Lung (tissue), 12 donors: ENCODE data around the gene CAMK1. TPM values are rescaled to one million over a fixed set of nuclear protein-coding genes. Genes with fewer than 3 reads are reported as not detected.

Experiments used
- ATAC-seq: fragments of 200-7000 bp; cut with Tn5 transposase; one replicate; pipeline ENCODE4 v1.9.1; 2020; ENCODE audit warnings: moderate number of reproducible peaks; ENCODE audit not compliant: insufficient read depth, low FRiP score
- DNase-seq, 3 donors: peaks; one replicate each; pipeline ENCODE4 v3.0.0-alpha.2; 2013 to 2017
- H3K27ac ChIP-seq, 2 donors: one replicate each; pipeline ENCODE4 v1.5.1; 2013; ENCODE audit warnings: mild to moderate bottlenecking in 2 of 2, moderate library complexity in 2 of 2, control low read depth in 1 of 2, inconsistent platforms in 1 of 2, low read depth in 1 of 2, low read length in 1 of 2
- H3K27me3 ChIP-seq, 3 donors: one replicate each; pipeline ENCODE4 v1.5.1; 2013; ENCODE audit warnings: low read length in 2 of 3; ENCODE audit not compliant: control insufficient read depth in 3 of 3, insufficient read depth in 3 of 3
- H3K36me3 ChIP-seq, 4 donors: one replicate each; pipeline ENCODE4 v1.5.1; 2013; ENCODE audit warnings: low read length in 4 of 4, mild to moderate bottlenecking in 1 of 4, moderate library complexity in 1 of 4; ENCODE audit not compliant: control insufficient read depth in 4 of 4, insufficient read depth in 4 of 4
- H3K4me1 ChIP-seq, 5 donors: one replicate each; pipeline ENCODE4 v1.5.1; 2013; ENCODE audit warnings: low read length in 5 of 5, mild to moderate bottlenecking in 2 of 5, moderate library complexity in 1 of 5; ENCODE audit not compliant: control insufficient read depth in 5 of 5, insufficient read depth in 5 of 5
- H3K4me3 ChIP-seq: one replicate; pipeline ENCODE4 v1.5.1; 2013; ENCODE audit warnings: mild to moderate bottlenecking, control low read depth, moderate library complexity
- H3K9ac ChIP-seq, 2 donors: one replicate each; pipeline ENCODE4 v1.5.1; 2013; ENCODE audit warnings: low read length in 2 of 2, control low read depth in 1 of 2; ENCODE audit not compliant: insufficient read depth in 1 of 2
- H3K9me3 ChIP-seq, 4 donors: one replicate each; pipeline ENCODE4 v1.5.1; 2013; ENCODE audit warnings: low read length in 3 of 4, mild to moderate bottlenecking in 1 of 4, moderate library complexity in 1 of 4; ENCODE audit not compliant: control insufficient read depth in 4 of 4, insufficient read depth in 3 of 4
- whole genome bisulfite sequencing, 2 donors: extraction: QIAGEN DNeasy Blood & Tissue Kit; methylation state at CpG; one replicate each; pipeline ENCODE4 v1.1.7; 2013; 5-methylcytosine and 5-hydroxymethylcytosine counted together
- polyA plus RNA-seq, 2 donors: library from polyadenylated mRNA; stranded (reverse); fragments of 200-250 nt; gene quantifications; one replicate each; pipeline ENCODE4 v1.2.1, GENCODE V29; 2013
- total RNA-seq, 2 donors: library from RNA; depleted of rRNA in 1 of 2; stranded (reverse); fragments of >200 nt in 1 of 2; gene quantifications; one replicate each; pipeline ENCODE4 v1.2.1, GENCODE V29; 2014 to 2021
- TF ChIP-seq, protein P1 (sequence below): IDR thresholded peaks from 2 replicates; pipeline ENCODE4 v1.5.1; 2012; ENCODE audit warnings: mild to moderate bottlenecking; ENCODE audit errors: control extremely low read depth, extremely low read depth
- donor health status: control.
- donor health status: control.
- donor health status: Bipolar disorder and iron deficiency.
- donor health status: healthy.
- donor health status: DM: yes; HTN: yes; CAD: no.

Gene CAMK1
- total and polyA plus RNA-seq, 4 donors, result 21.7 to 43.9 (median 32.8) TPM

DNA sequence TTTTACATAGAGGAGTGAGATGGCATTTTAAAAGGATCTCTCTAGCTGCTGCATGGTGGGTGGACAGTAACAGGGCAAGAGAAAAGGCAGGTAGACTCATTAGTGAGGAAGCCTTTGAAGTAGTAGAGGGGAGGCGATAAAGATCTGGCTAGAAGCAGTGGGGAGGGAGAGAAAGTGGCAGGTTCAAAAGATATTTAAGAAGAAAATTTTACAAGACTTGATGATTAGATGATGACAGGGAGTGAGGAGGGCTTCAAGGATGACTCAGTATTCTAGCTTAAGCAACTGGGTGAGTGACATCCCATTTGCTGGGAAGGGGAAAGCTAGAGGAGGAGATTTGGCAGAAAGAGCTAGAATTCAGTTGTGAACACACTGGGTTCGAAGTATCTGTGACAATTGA, 42.0 kb downstream of the CAMK1 start:
- Histone ChIP-seq H3K9ac (no peak overlapping the region), H3K27ac (no peak overlapping the region), H3K36me3 (no peaks in the 10 kb centered on the region), H3K27me3 (no peaks in the 10 kb centered on the region), H3K9me3 (no peaks in the 10 kb centered on the region), H3K4me1 (peaks cover 3 to 10% (median 3%) of the 10 kb centered on the region in 5 donors), H3K4me3 (no peak overlapping the region)
- TF ChIP-seq, protein P1, sequence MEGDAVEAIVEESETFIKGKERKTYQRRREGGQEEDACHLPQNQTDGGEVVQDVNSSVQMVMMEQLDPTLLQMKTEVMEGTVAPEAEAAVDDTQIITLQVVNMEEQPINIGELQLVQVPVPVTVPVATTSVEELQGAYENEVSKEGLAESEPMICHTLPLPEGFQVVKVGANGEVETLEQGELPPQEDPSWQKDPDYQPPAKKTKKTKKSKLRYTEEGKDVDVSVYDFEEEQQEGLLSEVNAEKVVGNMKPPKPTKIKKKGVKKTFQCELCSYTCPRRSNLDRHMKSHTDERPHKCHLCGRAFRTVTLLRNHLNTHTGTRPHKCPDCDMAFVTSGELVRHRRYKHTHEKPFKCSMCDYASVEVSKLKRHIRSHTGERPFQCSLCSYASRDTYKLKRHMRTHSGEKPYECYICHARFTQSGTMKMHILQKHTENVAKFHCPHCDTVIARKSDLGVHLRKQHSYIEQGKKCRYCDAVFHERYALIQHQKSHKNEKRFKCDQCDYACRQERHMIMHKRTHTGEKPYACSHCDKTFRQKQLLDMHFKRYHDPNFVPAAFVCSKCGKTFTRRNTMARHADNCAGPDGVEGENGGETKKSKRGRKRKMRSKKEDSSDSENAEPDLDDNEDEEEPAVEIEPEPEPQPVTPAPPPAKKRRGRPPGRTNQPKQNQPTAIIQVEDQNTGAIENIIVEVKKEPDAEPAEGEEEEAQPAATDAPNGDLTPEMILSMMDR, result no peak
- 95 to 98% methylated on average over 2 of the region's 2 CpGs for WGBS, 2 donors
- ATAC-seq, result no peak
- DNase-seq, result no peak

DNA sequence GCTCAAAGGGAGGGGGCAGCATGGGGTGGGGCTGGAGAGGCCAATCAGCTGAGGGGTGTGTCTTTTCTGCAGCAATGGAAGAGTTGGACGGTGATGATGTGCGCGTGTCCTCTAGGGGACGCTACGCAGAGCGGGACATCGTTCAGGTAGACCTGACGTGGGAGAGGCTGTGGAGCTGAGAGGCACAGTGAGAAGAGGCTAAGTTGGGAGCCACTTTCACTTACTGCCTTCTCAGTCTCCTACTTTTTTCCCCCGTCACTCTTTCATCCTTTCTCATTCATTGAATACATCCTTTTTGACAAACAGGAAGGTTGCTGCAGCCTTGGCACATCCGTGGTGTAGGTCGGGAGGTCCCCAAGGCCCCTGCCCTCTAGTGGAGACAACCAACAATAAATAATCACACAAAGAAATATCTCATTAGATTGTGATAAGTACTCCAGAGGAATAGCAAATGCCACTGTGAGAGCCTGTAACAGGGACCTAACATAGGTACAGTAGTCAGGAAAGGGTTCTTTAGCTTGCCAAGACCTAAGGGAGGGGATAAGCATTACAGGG, 42.6 kb downstream of the CAMK1 start:
- ATAC-seq (no peak), DNase-seq (no peak)
- TF ChIP-seq, protein P1, result no peak
- no peaks in the 10 kb centered on the region for H3K27me3 ChIP-seq
- no peaks in the 10 kb centered on the region for H3K9me3 ChIP-seq
- H3K4me3 ChIP-seq, result no peak overlapping the region
- H3K4me1 ChIP-seq, result peaks cover 0 to 5% (median 0%) of the 10 kb centered on the region in 5 donors
- H3K9ac ChIP-seq, result no peak overlapping the region
- no peak overlapping the region for H3K27ac ChIP-seq
- H3K36me3 ChIP-seq, result no peaks in the 10 kb centered on the region
- WGBS, 2 donors, result 10 to 11% methylated on average over 11 of the region's 11 CpGs

DNA sequence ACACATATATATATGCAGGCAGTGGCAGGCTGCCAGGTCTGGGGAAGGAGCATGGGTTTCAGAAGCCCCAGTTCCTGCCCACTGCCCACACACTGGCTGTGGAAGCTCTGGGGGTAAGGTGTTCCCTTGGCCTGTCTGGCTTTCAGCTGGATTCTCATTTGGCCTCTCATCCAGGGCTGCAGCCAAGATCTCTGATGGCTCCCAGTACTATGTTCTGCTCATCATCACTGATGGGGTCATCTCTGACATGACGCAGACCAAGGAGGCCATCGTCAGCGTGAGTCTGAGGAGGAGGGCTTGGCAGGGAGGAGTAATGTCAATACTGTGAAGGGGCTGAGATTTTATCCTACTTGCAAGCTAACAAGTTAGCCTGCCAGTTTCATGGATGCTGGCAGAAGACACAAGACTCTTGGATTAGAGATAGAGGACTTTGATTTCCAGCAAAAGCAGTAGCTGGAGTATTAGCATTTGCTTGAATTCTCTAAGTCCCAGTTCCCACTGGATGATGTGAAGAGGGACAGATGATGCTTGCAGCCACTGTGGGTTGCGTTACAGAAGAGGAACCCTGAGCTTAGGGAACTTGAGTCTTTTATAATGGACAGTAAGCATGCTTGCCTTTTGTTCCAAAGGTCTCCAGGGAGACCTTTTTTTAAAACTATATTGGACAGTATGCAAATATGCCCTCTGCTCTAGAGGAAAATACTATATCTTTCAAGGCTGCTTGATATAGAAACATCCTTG, 43.8 kb downstream of the CAMK1 start:
- WGBS, 2 donors, result 91 to 93% methylated on average over 4 of the region's 4 CpGs
- DNase-seq (no peak), ATAC-seq (no peak)
- Histone ChIP-seq H3K27ac (no peak overlapping the region), H3K9ac (no peak overlapping the region), H3K9me3 (no peaks in the 10 kb centered on the region), H3K36me3 (no peaks in the 10 kb centered on the region), H3K27me3 (no peaks in the 10 kb centered on the region), H3K4me3 (no peak overlapping the region), H3K4me1 (peaks cover 0 to 5% (median 0%) of the 10 kb centered on the region in 5 donors)
- TF ChIP-seq, protein P1, result no peak
